Keratinocyte (primary cell): Measurements from ENCODE around the gene KCNJ6.

Experiments used
- EZH2 ChIP-seq: IDR thresholded peaks from one replicate; pipeline ENCODE4 v1.6.1; 2012; ENCODE audit warnings: inconsistent platforms, mild to moderate bottlenecking, low read length, moderate library complexity
- TF ChIP-seq, protein P1 (sequence below), 3 experiments: IDR thresholded peaks in 1 of 3; conservative IDR thresholded peaks in 1 of 3; optimal IDR thresholded peaks in 1 of 3; 2 replicates in 2 of 3; 3 replicates in 1 of 3; pipeline versions ENCODE3 to v1.5.1; 2011; ENCODE audit warnings: low read length in 3 of 3, mild to moderate bottlenecking in 3 of 3, moderate library complexity in 2 of 3, control low read depth in 1 of 3, inconsistent platforms in 1 of 3; ENCODE audit not compliant: insufficient read depth in 2 of 3; ENCODE audit errors: extremely low read depth in 1 of 3

DNA sequence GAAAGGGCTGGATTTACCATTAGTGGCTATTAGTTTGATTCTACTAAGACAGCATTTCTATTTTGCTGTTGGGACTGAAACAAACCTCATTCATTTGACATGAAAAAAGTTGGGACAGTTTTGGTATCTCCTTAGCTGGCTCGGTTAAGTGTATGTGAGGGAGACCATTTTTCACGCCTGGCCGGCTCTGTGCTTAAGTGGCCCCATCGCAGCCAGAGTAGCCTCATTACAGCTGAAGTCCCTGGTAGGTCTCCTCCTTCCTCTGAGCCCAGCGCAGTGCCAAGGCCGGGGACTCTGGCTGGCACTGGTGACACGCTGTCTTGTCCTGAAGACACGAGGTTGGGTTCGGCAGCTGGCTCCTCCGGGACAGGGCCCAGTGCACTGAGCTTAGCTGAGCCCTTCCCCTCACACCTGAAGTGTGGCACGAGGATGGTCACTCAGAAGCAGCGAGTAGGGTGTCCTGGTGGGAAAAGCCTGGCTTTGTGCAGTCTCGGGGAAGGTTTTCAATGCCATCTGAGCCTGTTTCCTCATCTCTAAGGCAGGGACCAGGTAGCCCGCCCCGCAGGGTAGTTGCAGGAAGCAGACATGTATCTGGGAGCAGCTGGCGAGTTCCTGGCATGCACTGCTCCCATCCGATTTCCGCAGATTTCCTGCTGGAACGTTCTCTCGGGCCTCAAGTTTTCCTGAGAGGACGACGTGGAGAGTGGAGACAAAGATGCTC lies 353.2 kb downstream of the KCNJ6 start:
- TF ChIP-seq, protein P1, sequence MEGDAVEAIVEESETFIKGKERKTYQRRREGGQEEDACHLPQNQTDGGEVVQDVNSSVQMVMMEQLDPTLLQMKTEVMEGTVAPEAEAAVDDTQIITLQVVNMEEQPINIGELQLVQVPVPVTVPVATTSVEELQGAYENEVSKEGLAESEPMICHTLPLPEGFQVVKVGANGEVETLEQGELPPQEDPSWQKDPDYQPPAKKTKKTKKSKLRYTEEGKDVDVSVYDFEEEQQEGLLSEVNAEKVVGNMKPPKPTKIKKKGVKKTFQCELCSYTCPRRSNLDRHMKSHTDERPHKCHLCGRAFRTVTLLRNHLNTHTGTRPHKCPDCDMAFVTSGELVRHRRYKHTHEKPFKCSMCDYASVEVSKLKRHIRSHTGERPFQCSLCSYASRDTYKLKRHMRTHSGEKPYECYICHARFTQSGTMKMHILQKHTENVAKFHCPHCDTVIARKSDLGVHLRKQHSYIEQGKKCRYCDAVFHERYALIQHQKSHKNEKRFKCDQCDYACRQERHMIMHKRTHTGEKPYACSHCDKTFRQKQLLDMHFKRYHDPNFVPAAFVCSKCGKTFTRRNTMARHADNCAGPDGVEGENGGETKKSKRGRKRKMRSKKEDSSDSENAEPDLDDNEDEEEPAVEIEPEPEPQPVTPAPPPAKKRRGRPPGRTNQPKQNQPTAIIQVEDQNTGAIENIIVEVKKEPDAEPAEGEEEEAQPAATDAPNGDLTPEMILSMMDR (optimal IDR thresholded peaks at IDR 0.05 in 1 of 3, IDR thresholded peaks at IDR 0.05 in 1 of 3, conservative IDR thresholded peaks at IDR 0.05 in 1 of 3; ENCODE audit: extremely low read depth in 1 of 3, insufficient read depth in 2 of 3, low read length in 3 of 3) = no peak
- TF ChIP-seq EZH2 = no peak
